GM13976 (cell line): ENCODE measurements around the gene AP5Z1.

Source experiments
- DNase-seq: peaks from one replicate; pipeline ENCODE4 v3.0.0; 2012; ENCODE audit warnings: low spot score
- in situ Hi-C: fragments of 300-500 bp; cut with MboI; formaldehyde crosslinking; loops from one replicate; pipeline ENCODE4 v1.12.0; 2022; ENCODE audit warnings: low sequenced_read_pairs, mixed read lengths, inconsistent platforms; ENCODE audit not compliant: unreplicated experiment
- TF ChIP-seq, protein P1 (sequence below): IDR thresholded peaks from 2 replicates; pipeline ENCODE4 v1.5.1; 2012; ENCODE audit warnings: borderline replicate concordance, mild to moderate bottlenecking; ENCODE audit not compliant: insufficient read depth; ENCODE audit errors: extremely low read depth, missing control alignments, control extremely low read depth

Gene AP5Z1

GRCh38 chr7:4782333-4783291 lies 7.2 kb downstream of the AP5Z1 start:
- in situ Hi-C loops: no loop called here

DNA sequence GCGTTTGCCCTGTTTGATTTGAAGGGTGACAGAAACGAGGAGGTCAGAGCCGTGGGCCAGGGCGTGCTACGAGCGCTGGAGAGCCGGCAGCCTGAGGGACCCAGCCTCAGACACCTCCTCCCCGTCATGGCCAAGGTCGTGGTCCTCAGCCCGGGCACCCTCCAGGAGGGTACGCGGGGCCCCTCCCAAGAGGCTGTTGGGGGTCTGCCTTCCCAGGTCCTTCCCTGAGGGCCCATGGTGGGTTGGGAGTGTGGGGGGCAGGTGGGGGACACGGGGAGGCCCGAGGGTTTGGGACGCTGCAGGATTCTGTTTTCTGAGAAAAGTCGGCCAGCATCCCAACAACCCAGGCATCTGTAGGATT lies 7.8 kb downstream of the AP5Z1 start:
- in situ Hi-C loops: no loop called here
- TF ChIP-seq, protein P1, sequence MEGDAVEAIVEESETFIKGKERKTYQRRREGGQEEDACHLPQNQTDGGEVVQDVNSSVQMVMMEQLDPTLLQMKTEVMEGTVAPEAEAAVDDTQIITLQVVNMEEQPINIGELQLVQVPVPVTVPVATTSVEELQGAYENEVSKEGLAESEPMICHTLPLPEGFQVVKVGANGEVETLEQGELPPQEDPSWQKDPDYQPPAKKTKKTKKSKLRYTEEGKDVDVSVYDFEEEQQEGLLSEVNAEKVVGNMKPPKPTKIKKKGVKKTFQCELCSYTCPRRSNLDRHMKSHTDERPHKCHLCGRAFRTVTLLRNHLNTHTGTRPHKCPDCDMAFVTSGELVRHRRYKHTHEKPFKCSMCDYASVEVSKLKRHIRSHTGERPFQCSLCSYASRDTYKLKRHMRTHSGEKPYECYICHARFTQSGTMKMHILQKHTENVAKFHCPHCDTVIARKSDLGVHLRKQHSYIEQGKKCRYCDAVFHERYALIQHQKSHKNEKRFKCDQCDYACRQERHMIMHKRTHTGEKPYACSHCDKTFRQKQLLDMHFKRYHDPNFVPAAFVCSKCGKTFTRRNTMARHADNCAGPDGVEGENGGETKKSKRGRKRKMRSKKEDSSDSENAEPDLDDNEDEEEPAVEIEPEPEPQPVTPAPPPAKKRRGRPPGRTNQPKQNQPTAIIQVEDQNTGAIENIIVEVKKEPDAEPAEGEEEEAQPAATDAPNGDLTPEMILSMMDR: no peak
- no peak for DNase-seq

More at GRCh38 chr7:4782333-4783291, 7.2 kb downstream of the AP5Z1 start:
- TF ChIP-seq, protein P1: no peak
- DNase-seq: no peak

DNA sequence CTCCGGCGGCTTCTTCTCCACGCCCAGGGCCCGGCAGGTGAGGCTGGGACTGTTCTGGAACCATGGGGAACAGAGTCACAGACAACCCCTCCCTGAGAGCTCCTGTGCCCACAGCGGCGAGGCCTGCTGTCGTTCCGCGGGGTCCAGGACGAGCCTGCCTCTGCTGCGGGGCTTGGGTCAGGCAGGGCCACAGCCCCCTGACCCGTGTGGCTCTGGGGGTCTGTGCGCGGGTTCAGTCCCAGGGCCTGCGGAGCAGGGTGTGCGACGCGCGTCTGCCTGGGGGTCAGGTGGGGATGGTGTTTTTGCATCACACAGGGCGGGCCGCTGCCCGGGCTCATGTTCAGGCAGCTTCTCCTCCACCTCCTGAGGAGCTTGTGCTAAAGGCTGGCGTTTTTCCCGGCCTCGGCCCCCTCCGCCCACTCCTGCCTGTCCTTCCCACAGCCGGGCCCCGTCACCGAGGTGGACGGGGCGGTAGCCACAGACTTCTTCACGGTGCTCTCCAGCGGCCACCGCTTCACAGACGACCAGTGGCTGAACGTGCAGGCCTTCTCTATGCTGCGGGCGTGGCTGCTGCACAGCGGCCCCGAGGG lies 8.4 kb downstream of the AP5Z1 start:
- DNase-seq: no peak
- in situ Hi-C loops: no loop called here

DNA sequence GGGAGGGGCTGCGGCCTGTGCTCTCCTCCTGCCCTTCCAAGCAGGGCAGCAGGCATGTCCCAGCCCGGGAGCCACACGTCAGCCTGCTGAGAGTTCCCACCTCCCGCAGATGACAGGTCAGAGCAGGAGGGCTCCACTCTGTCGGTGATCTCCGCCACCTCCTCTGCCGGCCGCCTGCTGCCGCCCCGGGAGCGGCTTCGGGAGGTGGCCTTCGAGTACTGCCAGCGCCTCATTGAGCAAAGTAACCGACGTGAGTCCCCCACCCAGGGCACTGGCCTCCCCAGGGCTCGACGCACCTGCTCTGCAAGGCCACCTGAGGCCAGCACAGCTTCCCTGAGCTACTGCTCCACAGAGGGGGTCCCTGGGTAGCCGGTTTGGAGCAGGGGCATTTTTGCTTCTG lies 9.4 kb downstream of the AP5Z1 start:
- DNase-seq: no peak
- TF ChIP-seq, protein P1: no peak
- in situ Hi-C loops: no loop called here

More for the DNA sequence above, 8.4 kb downstream of the AP5Z1 start:
- TF ChIP-seq, protein P1: no peak

DNA sequence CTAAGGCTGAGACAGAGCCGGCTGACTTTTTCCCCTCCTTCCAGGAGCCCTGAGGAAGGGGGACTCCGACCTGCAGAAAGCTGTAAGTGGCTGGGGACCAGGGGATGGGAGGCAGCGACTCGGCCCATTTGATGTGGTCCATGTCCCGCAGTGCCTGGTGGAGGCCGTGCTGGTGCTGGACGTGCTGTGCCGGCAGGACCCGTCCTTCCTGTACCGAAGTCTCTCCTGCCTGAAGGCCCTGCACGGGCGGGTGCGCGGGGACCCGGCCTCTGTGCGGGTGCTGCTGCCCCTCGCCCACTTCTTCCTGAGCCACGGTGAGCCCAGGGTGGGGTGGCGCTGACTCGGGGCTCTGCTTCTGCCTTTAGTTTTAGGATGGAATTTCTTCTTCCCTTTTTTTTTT lies 9.9 kb downstream of the AP5Z1 start:
- in situ Hi-C loops: no loop called here
- TF ChIP-seq, protein P1: no peak
- DNase-seq: no peak

DNA sequence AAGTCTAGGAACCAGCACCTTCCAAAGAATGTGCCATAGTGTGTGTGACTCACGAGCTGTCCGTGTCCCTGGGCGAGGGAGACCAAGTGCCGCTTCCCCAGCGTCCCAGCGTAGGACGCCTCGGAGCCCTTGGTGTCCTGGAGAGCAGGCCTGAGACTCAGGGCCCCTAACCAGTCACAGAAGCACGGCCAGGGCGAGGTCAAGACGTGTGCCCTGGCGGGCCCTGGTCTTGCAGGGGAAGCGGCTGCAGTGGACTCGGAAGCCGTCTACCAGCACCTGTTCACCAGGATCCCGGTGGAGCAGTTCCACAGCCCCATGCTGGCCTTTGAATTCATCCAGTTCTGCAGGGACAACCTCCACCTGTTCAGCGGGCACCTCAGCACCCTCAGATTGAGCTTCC lies 10.6 kb downstream of the AP5Z1 start:
- in situ Hi-C loops: no loop called here
- TF ChIP-seq, protein P1: no peak
- no peak for DNase-seq
